Myometrial cell (primary cell): ENCODE measurements around the gene CTRL. TPM values are rescaled to one million over a fixed set of nuclear protein-coding genes. Genes with fewer than 3 reads are reported as not detected.

Experiments used
- total RNA-seq: library from RNA; depleted of rRNA; stranded (reverse); fragments of >200 nt; gene quantifications from 2 replicates; pipeline ENCODE4 v1.2.3, GENCODE V29; 2015

The CTRL gene
- total RNA-seq: 0.53 and 0.58 TPM in 2 replicates

GRCh38 chr16:67931712-67932461 lies at the start of gene CTRL:
TSS of gene CTRL (minus strand) at chr16:67931862. CDS start at chr16:67931852, 10 bp downstream.

GRCh38 chr16:67979955-67980678 lies 48.5 kb upstream of the CTRL start, which contains the start of gene DPEP3:
TSS of gene DPEP3 (minus strand) at chr16:67980499. CDS start at chr16:67980380, 119 bp downstream.

GRCh38 chr16:67968400-67969253 lies 37.0 kb upstream of the CTRL start, which contains the start of gene SLC12A4:
TSS of gene SLC12A4 (minus strand) at chr16:67968637. CDS start at chr16:67968553, 84 bp downstream.

GRCh38 chr16:67943619-67944504 lies 12.2 kb upstream of the CTRL start, which contains the start of gene LCAT:
TSS of gene LCAT (minus strand) at chr16:67944120. CDS start at chr16:67944101, 19 bp downstream.

GRCh38 chr16:67936124-67936879 lies 4.6 kb upstream of the CTRL start, which contains the start of gene PSMB10:
TSS of gene PSMB10 (minus strand) at chr16:67936850. CDS start at chr16:67936749, 101 bp downstream.

GRCh38 chr16:67892899-67893742 lies 38.5 kb downstream of the CTRL start, which contains the start of gene PSKH1:
TSS of gene PSKH1 (plus strand) at chr16:67893254. CDS start at chr16:67908750, 15,496 bp downstream.

GRCh38 chr16:67884684-67885083 lies 47.0 kb downstream of the CTRL start, which contains the start of gene NRN1L:
TSS of gene NRN1L (plus strand) at chr16:67884885. CDS start at chr16:67884904, 19 bp downstream.

Other genes starting within 250 kb of the CTRL start
- gene GFOD2, start 212.5 kb downstream of the CTRL start, total RNA-seq: 9.7 and 12.4 TPM in 2 replicates
- 3.2 and 3.5 TPM in 2 replicates for gene RANBP10, start 125.3 kb downstream of the CTRL start, total RNA-seq
- gene TSNAXIP1, start 125.0 kb downstream of the CTRL start, total RNA-seq: under 0.01 and 1.4 TPM in 2 replicates
- gene THAP11, start 89.5 kb downstream of the CTRL start, total RNA-seq: 23.6 and 26.9 TPM in 2 replicates
- 103 and 274 TPM in 2 replicates for gene NUTF2, start 84.9 kb downstream of the CTRL start, total RNA-seq
- gene CENPT, start 84.2 kb downstream of the CTRL start, total RNA-seq: 30.0 and 33.7 TPM in 2 replicates
- gene EDC4, start 58.8 kb downstream of the CTRL start, total RNA-seq: 56.0 and 59.7 TPM in 2 replicates
- 0.89 TPM in 1 of 2 replicates, not detected in the other for gene NRN1L, start 47.0 kb downstream of the CTRL start, total RNA-seq
- 5.8 and 8.3 TPM in 2 replicates for gene PSKH1, start 38.6 kb downstream of the CTRL start, total RNA-seq
- 63.4 and 68.9 TPM in 2 replicates for gene PSMB10, start 5.0 kb upstream of the CTRL start, total RNA-seq
- 5.5 and 6.0 TPM in 2 replicates for gene LCAT, start 12.3 kb upstream of the CTRL start, total RNA-seq
- 63.6 and 116 TPM in 2 replicates for gene SLC12A4, start 36.8 kb upstream of the CTRL start, total RNA-seq
- gene DPEP3, start 48.6 kb upstream of the CTRL start, total RNA-seq: not detected in 2 replicates
- gene DPEP2, start 67.6 kb upstream of the CTRL start, total RNA-seq: not detected in 2 replicates
- not detected in 2 replicates for gene DPEP2NB, start 84.0 kb upstream of the CTRL start, total RNA-seq
- 3.5 and 5.2 TPM in 2 replicates for gene DDX28, start 91.4 kb upstream of the CTRL start, total RNA-seq
- gene DUS2, start 91.4 kb upstream of the CTRL start, total RNA-seq: 23.1 and 26.8 TPM in 2 replicates
- gene NFATC3, start 153.5 kb upstream of the CTRL start, total RNA-seq: 9.7 and 9.8 TPM in 2 replicates